ENCODE measurements around the gene JMJD1C.

DNA sequence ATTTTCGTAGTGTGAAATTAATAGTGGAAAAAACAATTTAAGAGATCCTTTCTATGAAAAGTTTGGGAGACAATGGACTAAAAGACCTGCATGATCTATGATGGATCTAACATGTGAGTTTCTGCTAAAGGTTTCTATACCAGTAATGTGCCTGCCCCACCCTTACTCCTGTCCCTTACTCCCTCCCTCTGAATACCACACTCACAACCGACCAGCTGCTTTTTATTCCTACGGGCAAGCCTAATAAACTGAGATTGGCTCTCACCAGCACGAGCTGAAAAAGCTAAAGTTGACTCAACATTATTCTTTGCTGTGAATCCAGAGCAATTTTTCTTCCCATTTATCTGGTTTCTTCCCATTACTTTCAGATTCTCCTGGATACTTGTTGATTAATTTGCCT is 37.6 kb upstream of the JMJD1C start:
- TF ChIP-seq, protein P1, sequence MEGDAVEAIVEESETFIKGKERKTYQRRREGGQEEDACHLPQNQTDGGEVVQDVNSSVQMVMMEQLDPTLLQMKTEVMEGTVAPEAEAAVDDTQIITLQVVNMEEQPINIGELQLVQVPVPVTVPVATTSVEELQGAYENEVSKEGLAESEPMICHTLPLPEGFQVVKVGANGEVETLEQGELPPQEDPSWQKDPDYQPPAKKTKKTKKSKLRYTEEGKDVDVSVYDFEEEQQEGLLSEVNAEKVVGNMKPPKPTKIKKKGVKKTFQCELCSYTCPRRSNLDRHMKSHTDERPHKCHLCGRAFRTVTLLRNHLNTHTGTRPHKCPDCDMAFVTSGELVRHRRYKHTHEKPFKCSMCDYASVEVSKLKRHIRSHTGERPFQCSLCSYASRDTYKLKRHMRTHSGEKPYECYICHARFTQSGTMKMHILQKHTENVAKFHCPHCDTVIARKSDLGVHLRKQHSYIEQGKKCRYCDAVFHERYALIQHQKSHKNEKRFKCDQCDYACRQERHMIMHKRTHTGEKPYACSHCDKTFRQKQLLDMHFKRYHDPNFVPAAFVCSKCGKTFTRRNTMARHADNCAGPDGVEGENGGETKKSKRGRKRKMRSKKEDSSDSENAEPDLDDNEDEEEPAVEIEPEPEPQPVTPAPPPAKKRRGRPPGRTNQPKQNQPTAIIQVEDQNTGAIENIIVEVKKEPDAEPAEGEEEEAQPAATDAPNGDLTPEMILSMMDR (IDR thresholded peaks at IDR 0.05): no peak
- TF ChIP-seq POLR2AphosphoS5 (IDR thresholded peaks at IDR 0.05; ENCODE audit: insufficient read depth in 1 of 2, low read depth in 1 of 2): no peak
- no peak for TF ChIP-seq POLR2A (IDR thresholded peaks at IDR 0.05)
